ENCODE measurements around the gene ATP1A1.

The ATP1A1 gene

DNA sequence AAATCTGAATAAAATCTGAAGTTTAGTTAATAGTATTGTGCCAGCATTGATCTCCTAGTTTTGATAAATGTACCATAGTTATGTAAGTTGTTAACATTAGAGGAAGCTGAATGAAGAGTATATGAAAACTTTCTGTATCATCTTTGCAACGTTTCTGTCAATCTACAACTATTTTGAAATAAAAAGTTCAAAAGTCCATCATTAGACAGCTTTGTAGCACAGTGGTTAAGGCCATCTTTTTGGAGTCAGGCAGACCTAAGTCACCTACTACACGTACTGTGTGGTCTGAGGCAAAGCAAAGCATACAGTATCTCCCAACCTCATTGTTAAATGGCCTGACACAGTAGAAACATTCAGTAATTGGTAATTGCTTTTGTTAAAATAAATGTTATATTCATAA lies 47.9 kb upstream of the ATP1A1 start:
- H3K9me3 ChIP-seq (replicated peaks; ENCODE audit: insufficient read depth, low read length): no peaks in the 10 kb centered on the region
- no peak for DNase-seq
- H3K79me2 ChIP-seq (ENCODE audit: low read length): no peaks in the 10 kb centered on the region
- no peaks in the 10 kb centered on the region for H3K36me3 ChIP-seq (replicated peaks; ENCODE audit: insufficient read depth, low read length)
- no peak overlapping the region for H2AFZ ChIP-seq (ENCODE audit: low read length)
- no peaks in the 10 kb centered on the region for H3K9me2 ChIP-seq (replicated peaks; ENCODE audit: insufficient read depth, low read length)
- no peak overlapping the region for H3K4me2 ChIP-seq (ENCODE audit: low read depth, low read length)
- no peak overlapping the region for H3K27ac ChIP-seq (ENCODE audit: low read length)
- H4K20me1 ChIP-seq (ENCODE audit: insufficient read depth, low read length): no peaks in the 10 kb centered on the region
- peaks cover 12% of the 10 kb centered on the region for H3K4me1 ChIP-seq (ENCODE audit: low read length)
- no peak overlapping the region for H3K9ac ChIP-seq (ENCODE audit: low read length)
- TF ChIP-seq EZH2phosphoT487 (IDR thresholded peaks at IDR 0.05; ENCODE audit: low read length): no peak
- TF ChIP-seq CTCF (IDR thresholded peaks at IDR 0.05; ENCODE audit: low read length): no peak
- TF ChIP-seq EZH2 (optimal IDR thresholded peaks at IDR 0.05; ENCODE audit: low read depth, low read length): no peak
- no peak overlapping the region for H3K4me3 ChIP-seq (ENCODE audit: low read length)
- no peaks in the 10 kb centered on the region for H3K27me3 ChIP-seq (replicated peaks; ENCODE audit: insufficient read depth, low read length)
- no peaks in the 10 kb centered on the region for H3F3A ChIP-seq (ENCODE audit: insufficient read depth, low read length)

DNA sequence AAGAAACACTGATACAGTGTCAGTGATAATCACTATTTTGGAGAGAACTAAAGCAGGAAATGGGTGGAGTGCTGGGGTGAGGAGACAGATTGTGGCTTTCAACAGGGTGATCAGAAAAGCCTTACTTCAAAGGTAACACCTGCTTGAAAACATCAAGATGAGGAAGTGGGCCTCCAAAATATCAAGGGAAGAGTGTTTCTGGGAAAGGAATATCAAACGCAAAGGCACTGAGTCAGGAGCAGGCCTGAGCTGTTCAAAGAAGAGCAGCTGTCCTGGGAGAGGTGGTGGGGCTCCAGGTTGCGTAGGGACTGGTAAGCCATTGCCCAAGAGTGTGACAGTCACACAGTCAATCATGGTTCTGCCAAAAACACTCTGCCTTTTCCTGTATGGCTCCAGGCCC lies 47.1 kb upstream of the ATP1A1 start:
- H3K27me3 ChIP-seq (replicated peaks; ENCODE audit: insufficient read depth, low read length): no peaks in the 10 kb centered on the region
- no peak overlapping the region for H3K9ac ChIP-seq (ENCODE audit: low read length)
- H3K9me2 ChIP-seq (replicated peaks; ENCODE audit: insufficient read depth, low read length): no peaks in the 10 kb centered on the region
- peaks cover 12% of the 10 kb centered on the region for H3K4me1 ChIP-seq (ENCODE audit: low read length)
- H3K4me3 ChIP-seq (ENCODE audit: low read length): no peak overlapping the region
- no peaks in the 10 kb centered on the region for H4K20me1 ChIP-seq (ENCODE audit: insufficient read depth, low read length)
- no peaks in the 10 kb centered on the region for H3K79me2 ChIP-seq (ENCODE audit: low read length)
- peak overlapping the region; percentile 24 for H3K4me2 ChIP-seq (ENCODE audit: low read depth, low read length)
- peak overlapping the region; percentile 51; the same call in 1 of the 2 replicates for H3K27ac ChIP-seq (ENCODE audit: low read length)
- peak overlapping the region; percentile 53; the same call in 1 of the 2 replicates for H2AFZ ChIP-seq (ENCODE audit: low read length)
- DNase-seq: peak; percentile 24
- TF ChIP-seq EZH2 (optimal IDR thresholded peaks at IDR 0.05; ENCODE audit: low read depth, low read length): no peak
- TF ChIP-seq EZH2phosphoT487 (IDR thresholded peaks at IDR 0.05; ENCODE audit: low read length): no peak
- no peak for TF ChIP-seq CTCF (IDR thresholded peaks at IDR 0.05; ENCODE audit: low read length)
- no peaks in the 10 kb centered on the region for H3F3A ChIP-seq (ENCODE audit: insufficient read depth, low read length)
- no peaks in the 10 kb centered on the region for H3K36me3 ChIP-seq (replicated peaks; ENCODE audit: insufficient read depth, low read length)
- H3K9me3 ChIP-seq (replicated peaks; ENCODE audit: insufficient read depth, low read length): no peaks in the 10 kb centered on the region

- Histone ChIP-seq H3K4me2 (ENCODE audit: low read depth, low read length) (peak overlapping the region; percentile 24), H3K4me3 (ENCODE audit: low read length) (no peak overlapping the region), H4K20me1 (ENCODE audit: insufficient read depth, low read length) (no peaks in the 10 kb centered on the region), H3K27ac (ENCODE audit: low read length) (peak overlapping the region; percentile 51; the same call in 1 of the 2 replicates), H3K9me2 (replicated peaks; ENCODE audit: insufficient read depth, low read length) (no peaks in the 10 kb centered on the region), H3K27me3 (replicated peaks; ENCODE audit: insufficient read depth, low read length) (no peaks in the 10 kb centered on the region), H3K9ac (ENCODE audit: low read length) (no peak overlapping the region), H3K79me2 (ENCODE audit: low read length) (no peaks in the 10 kb centered on the region), H3K36me3 (replicated peaks; ENCODE audit: insufficient read depth, low read length) (no peaks in the 10 kb centered on the region), H3F3A (ENCODE audit: insufficient read depth, low read length) (no peaks in the 10 kb centered on the region), H2AFZ (ENCODE audit: low read length) (peak overlapping the region; percentile 53; the same call in 1 of the 2 replicates), H3K4me1 (ENCODE audit: low read length) (peaks cover 12% of the 10 kb centered on the region), H3K9me3 (replicated peaks; ENCODE audit: insufficient read depth, low read length) (no peaks in the 10 kb centered on the region)
- DNase-seq: no peak
- TF ChIP-seq EZH2 (optimal IDR thresholded peaks at IDR 0.05; ENCODE audit: low read depth, low read length) (no peak), EZH2phosphoT487 (IDR thresholded peaks at IDR 0.05; ENCODE audit: low read length) (no peak), CTCF (IDR thresholded peaks at IDR 0.05; ENCODE audit: low read length) (no peak)
Observed at GRCh38 chr1:116326486-116326885, 46.6 kb upstream of the ATP1A1 start.

Measured in MM.1S (cell line).